Measurements from ENCODE around the gene RHOB. TPM values are rescaled to one million over a fixed set of nuclear protein-coding genes. Genes with fewer than 3 reads are reported as not detected.

Gene RHOB
- total RNA-seq (10 to 100 TPM; 25.9 to 26.6 TPM), total RNA-seq (1.8 to 281 (median 10.4) reads per million in 172 experiments)
- 77.6 TPM for polyA plus RNA-seq (2013, experiment 1 of 2)
- polyA plus RNA-seq (2013, experiment 2 of 2), result 173 TPM

GRCh38 chr2:20446917-20447436 lies at the start of gene RHOB:
TSS of gene RHOB (plus strand) at chr2:20447074. CDS start at chr2:20447466, 392 bp downstream.
- DNase-seq (peak; percentile 62 to 97 (median 81)), ATAC-seq (ENCODE audit: poor library complexity) (peak; percentile 96)
- Mint-ChIP-seq H3K27me3 (peaks cover 31% of the 10 kb centered on the region), H3K36me3 (ENCODE audit: low read depth) (no peaks in the 10 kb centered on the region), H3K4me3 (peak within 1 kb of the TSS; percentile 86), H3K27ac (no peak within 1 kb of the TSS), H3K4me1 (ENCODE audit: low read depth) (no peaks in the 10 kb centered on the region), H3K9me3 (no peaks in the 10 kb centered on the region)
- Histone ChIP-seq H3K9me3 (ENCODE audit: control insufficient read depth in 1 of 2, insufficient read depth in 1 of 2, low read length in 2 of 2) (peaks cover 0 to 7% of the 10 kb centered on the region in 2 experiments), H3K27ac (ENCODE audit: low read depth in 1 of 2, low read length in 2 of 2) (no peak within 1 kb of the TSS), H3K27me3 (ENCODE audit: control insufficient read depth in 1 of 2, insufficient read depth in 2 of 2, low read length in 2 of 2) (peaks cover 10 to 22% of the 10 kb centered on the region in 2 experiments), H3K4me3 (ENCODE audit: low read length) (peak within 1 kb of the TSS; percentile 65), H3K36me3 (ENCODE audit: insufficient read depth, low read length) (no peaks in the 10 kb centered on the region), H3K4me1 (ENCODE audit: insufficient read depth, low read length) (peaks cover 16% of the 10 kb centered on the region)
- CTCF ChIA-PET, result interaction anchor here (0.6 to 1.9 kb wide), 4 partner anchors 189 to 516 kb away, joined by 3 to 10 read pairs (median 4); partner anchors contain the start of gene HS1BP3
- no peak for TF ChIP-seq CTCF (IDR thresholded peaks at IDR 0.05)
- POLR2A ChIA-PET, result interaction anchor here (1.0 to 2.0 kb wide), 11 partner anchors 19 to 1887 kb away, joined by 3 to 30 read pairs (median 4); partner anchors contain the start of genes HS1BP3, LDAH, RDH14 and TTC32
- intact Hi-C loops (cut with DNase I, micrococcal nuclease), result loop anchor here in 1 of 2 experiments (5.0 to 10.0 kb wide), 2 partner anchors 515 to 1882 kb away; partner anchors contain the start of gene RDH14

- Histone ChIP-seq H3K9me3 (ENCODE audit: control insufficient read depth in 1 of 2, insufficient read depth in 1 of 2, low read length in 2 of 2) (no peaks in the 10 kb centered on the region), H3K4me1 (ENCODE audit: insufficient read depth, low read length) (no peaks in the 10 kb centered on the region), H3K27ac (ENCODE audit: low read depth in 1 of 2, low read length in 2 of 2) (no peak overlapping the region), H3K36me3 (ENCODE audit: insufficient read depth, low read length) (no peaks in the 10 kb centered on the region), H3K27me3 (ENCODE audit: control insufficient read depth in 1 of 2, insufficient read depth in 2 of 2, low read length in 2 of 2) (no peaks in the 10 kb centered on the region), H3K4me3 (ENCODE audit: low read length) (no peak overlapping the region)
- CTCF ChIA-PET, result interaction anchor here (1.6 kb wide), 1 partner anchor 9 kb away, joined by 3 read pairs; no protein-coding TSS in a partner anchor
- TF ChIP-seq CTCF (IDR thresholded peaks at IDR 0.05), result no peak
- H3K27me3 Mint-ChIP-seq, result peaks cover 12% of the 10 kb centered on the region
- no peaks in the 10 kb centered on the region for H3K4me1 Mint-ChIP-seq (ENCODE audit: low read depth)
- no peaks in the 10 kb centered on the region for H3K9me3 Mint-ChIP-seq
- POLR2A ChIA-PET, result no interaction called here
- no peak for DNase-seq
- no peaks in the 10 kb centered on the region for H3K36me3 Mint-ChIP-seq (ENCODE audit: low read depth)
- no peak overlapping the region for H3K27ac Mint-ChIP-seq
- H3K4me3 Mint-ChIP-seq, result no peak overlapping the region
- intact Hi-C loops (cut with DNase I, micrococcal nuclease), result no loop called here
- ATAC-seq (ENCODE audit: poor library complexity), result no peak
These were observed 48.9 kb upstream of the RHOB start for GRCh38 chr2:20397811-20398447.

- Histone ChIP-seq H3K9me3 (ENCODE audit: control insufficient read depth in 1 of 2, insufficient read depth in 1 of 2, low read length in 2 of 2) (no peaks in the 10 kb centered on the region), H3K27me3 (ENCODE audit: control insufficient read depth in 1 of 2, insufficient read depth in 2 of 2, low read length in 2 of 2) (no peaks in the 10 kb centered on the region), H3K4me3 (ENCODE audit: low read length) (no peak overlapping the region), H3K27ac (ENCODE audit: low read depth in 1 of 2, low read length in 2 of 2) (no peak overlapping the region), H3K4me1 (ENCODE audit: insufficient read depth, low read length) (no peaks in the 10 kb centered on the region), H3K36me3 (ENCODE audit: insufficient read depth, low read length) (no peaks in the 10 kb centered on the region)
- ChIA-PET CTCF (no interaction called here), POLR2A (no interaction called here)
- intact Hi-C loops (cut with DNase I, micrococcal nuclease), result no loop called here
- no peak for ATAC-seq (ENCODE audit: poor library complexity)
- no peaks in the 10 kb centered on the region for H3K36me3 Mint-ChIP-seq (ENCODE audit: low read depth)
- H3K4me1 Mint-ChIP-seq (ENCODE audit: low read depth), result no peaks in the 10 kb centered on the region
- no peak for TF ChIP-seq CTCF (IDR thresholded peaks at IDR 0.05)
- H3K27ac Mint-ChIP-seq, result no peak overlapping the region
- no peaks in the 10 kb centered on the region for H3K9me3 Mint-ChIP-seq
- no peak for DNase-seq
- no peak overlapping the region for H3K4me3 Mint-ChIP-seq
- H3K27me3 Mint-ChIP-seq, result peaks cover 12% of the 10 kb centered on the region
These were observed 47.8 kb upstream of the RHOB start for GRCh38 chr2:20398956-20399567.
